HG03342 (cell line): ENCODE data around the gene HARS1.
"Not testable (repeated sequence)": the region's sequence is repeated elsewhere in the genome, so short reads cannot be mapped to it uniquely, and the experiment has no call there.

Experiments
- ATAC-seq: cut with Tn5 transposase; IDR thresholded peaks from one replicate; pipeline ENCODE4 v1.9.1; 2021; ENCODE audit warnings: mild to moderate bottlenecking, moderate library complexity; ENCODE audit not compliant: unreplicated experiment

HARS1 gene

GRCh38 chr5:140634103-140634502, 57.1 kb downstream of the HARS1 start:
- no peak for ATAC-seq

DNA sequence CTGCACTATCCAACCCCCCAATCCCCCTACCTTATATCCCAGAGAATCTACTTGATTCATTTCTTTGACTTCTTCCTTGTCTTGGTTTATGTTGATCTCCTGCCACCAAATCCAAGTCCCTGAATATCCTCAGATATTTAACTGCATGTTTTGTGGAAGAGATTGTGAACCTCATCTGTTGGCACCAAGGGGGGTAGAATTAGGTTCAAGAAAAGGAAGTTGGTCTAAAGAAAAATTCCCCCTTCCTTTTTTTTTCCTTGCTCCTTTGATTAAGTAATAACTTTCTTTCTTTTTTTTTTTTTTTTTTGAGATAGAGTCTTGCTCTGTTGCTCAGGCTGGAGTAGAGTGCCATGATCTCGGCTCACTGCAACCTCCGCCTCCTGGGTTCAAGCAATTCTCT, 57.7 kb downstream of the HARS1 start:
- ATAC-seq = no peak

DNA sequence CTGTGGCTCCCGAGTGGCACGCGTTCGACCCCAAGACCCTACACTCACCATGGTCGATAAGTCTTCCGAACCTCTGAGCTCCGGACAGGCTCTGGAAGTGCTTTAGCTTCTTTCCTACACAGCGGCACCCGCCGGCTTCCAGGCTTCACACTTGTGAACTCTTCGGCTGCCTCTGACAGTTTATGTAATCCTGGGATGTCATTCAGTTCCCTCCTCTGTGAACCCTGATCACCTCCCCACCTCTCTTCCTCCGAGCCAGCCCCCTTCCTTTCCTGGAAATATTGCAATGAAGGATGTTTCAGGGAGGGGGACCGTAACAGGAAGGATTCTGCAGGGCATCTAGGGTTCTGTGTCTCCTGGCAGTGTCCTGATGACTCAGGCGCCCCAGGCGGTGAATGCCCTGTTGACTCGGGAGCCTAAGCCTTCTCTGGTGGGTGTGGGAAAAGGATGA, 58.1 kb downstream of the HARS1 start, which contains the start of gene CD14:
CD14 (minus strand) TSS at position 155 of the 451 bp plus-strand sequence; CDS start at position 51, 104 bp downstream.
- peak; percentile 2 for ATAC-seq

- peak; percentile 48 for ATAC-seq
Measured at GRCh38 chr5:140632366-140633020, 58.7 kb downstream of the HARS1 start.

DNA sequence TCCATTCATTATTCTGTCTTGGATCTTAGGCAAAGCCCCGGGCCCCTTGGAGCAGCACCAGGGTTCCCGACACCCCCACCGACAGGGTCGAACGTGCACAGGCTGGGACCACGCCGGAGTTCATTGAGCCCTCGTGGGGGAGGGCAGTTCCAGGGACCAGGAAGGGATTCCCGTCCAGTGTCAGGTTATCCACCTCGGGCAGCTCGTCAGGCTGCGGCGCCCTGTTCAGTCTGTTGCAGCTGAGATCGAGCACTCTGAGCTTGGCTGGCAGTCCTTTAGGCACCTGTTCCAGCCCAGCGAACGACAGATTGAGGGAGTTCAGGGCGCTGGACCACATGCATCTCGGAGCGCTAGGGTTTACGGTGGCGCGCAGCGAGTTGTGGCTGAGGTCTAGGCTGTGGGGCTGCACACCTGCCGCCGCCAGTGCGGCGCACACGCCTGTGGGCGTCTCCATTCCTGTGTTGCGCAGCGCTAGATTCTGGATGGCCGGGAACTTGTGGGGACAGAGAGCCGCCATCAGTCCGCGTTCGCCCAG, 59.3 kb downstream of the HARS1 start:
- ATAC-seq = peak; percentile 44

DNA sequence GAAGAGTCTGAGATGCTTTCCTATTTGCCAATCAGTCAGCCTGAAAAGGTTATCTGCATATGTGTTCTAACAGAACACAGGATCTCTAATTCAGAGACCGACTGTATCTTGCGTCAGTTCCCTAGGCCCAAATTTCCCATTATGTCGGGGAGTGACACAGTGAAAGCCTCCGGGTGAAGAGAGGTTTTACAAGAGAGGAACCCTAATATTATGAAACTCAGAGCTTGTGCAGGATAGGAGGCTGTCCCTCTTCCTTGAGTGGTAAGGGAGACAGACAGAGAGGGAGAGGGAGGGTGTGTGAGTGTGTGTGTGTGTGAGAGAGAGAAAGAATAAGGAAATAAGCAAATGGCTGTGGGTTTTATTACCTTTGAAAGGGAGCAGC, 60.1 kb downstream of the HARS1 start:
- ATAC-seq = no peak

DNA sequence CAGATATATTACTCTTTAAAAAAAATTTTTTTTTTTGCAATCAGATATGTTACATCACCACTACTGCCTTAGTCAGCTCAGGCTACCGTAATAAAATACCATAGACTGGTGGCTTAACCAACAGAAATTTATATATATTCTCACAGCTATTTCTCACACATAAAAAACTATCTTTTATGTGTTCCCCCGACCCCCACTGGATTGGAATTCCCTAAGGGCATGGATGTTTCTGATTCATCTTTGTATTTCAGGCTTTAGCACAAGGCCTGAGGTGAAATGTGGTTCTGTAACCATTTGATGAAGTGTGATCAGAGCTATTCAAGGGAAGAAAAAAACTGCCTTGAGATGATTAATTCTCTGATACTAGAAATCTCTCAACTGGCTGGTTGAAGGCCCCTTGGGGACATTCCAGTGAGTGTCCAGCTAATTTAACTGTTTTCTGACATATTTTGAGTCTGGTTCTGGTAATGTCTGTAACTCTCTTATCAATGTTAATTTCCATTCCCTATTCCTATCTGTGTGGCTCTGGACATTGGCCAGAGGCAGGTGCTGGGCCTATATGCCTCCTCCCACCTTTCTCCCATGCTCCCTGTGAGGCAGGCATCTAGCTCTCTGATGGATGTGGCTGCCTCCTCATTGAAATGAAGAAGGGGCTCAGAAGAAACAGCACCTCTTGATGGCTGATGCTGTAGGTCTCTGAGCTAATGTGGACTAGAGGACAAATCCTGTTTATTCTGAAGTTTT, 60.7 kb downstream of the HARS1 start:
- ATAC-seq = no peak

DNA sequence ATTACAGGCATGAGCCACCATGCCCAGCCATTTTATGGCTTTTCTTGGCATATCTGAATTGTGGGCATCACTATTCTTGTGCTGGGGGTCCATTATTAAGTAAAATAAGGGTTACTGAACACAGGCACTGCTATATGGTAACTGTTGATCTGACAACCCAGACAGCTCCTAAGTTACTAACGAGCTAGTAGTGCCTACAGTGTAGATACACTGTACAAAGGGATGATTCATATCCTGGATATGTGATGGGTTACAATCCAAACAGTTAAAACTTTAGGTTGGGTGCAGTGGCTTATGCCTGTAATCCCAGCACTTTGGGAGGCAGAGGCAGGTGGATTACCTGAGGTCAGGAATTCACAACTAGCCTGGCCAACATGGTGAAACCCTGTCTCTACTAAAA, 62.5 kb downstream of the HARS1 start:
- ATAC-seq = no peak

DNA sequence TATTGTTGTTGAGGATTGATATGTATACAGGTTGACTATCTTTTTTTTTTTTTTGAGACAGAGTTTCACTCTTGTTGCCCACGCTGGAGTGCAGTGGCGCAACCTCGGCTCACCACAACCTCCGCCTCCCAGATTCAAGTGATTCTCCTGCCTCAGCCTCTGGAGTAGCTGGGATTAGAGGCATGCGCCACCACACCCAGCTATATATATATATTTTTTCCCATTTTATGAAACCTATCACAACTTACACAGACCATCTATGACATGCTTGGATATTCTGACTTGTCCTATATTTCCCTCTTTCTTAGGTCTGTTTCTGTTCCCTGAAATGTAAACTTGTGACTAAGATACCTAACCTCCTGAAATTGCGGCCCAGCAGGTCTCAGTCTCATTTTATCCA, 63.2 kb downstream of the HARS1 start:
- no peak for ATAC-seq

- ATAC-seq = not testable (repeated sequence)
Measured at GRCh38 chr5:140624886-140625285, 66.3 kb downstream of the HARS1 start.
